Neuronal stem cell (in vitro differentiated cells): ENCODE results near the gene FHIP2A.
"Not testable (repeated sequence)": the region's sequence is repeated elsewhere in the genome, so short reads cannot be mapped to it uniquely, and the experiment has no call there.

Experiments used
- DNase-seq: peaks from one replicate; pipeline ENCODE4 v3.0.0-alpha.2; 2013; ENCODE audit warnings: low spot score
- H2AFZ ChIP-seq: one replicate; pipeline ENCODE4 v1.6.1; 2013; ENCODE audit warnings: mild to moderate bottlenecking, low read length, inconsistent platforms
- H2AK5ac ChIP-seq: 2 replicates; pipeline ENCODE4 v1.6.1; 2013; ENCODE audit warnings: low read depth, mild to moderate bottlenecking, inconsistent platforms, low read length, moderate library complexity, mixed read lengths
- H2BK120ac ChIP-seq: 2 replicates; pipeline ENCODE4 v1.6.1; 2013; ENCODE audit warnings: low read depth, mild to moderate bottlenecking, inconsistent platforms, low read length, moderate library complexity, mixed read lengths
- H2BK12ac ChIP-seq: one replicate; pipeline ENCODE4 v1.6.1; 2013; ENCODE audit warnings: low read length, inconsistent platforms
- H2BK15ac ChIP-seq: 2 replicates; pipeline ENCODE4 v1.6.1; 2013; ENCODE audit warnings: mild to moderate bottlenecking, low read length, inconsistent platforms, mixed read lengths
- H2BK5ac ChIP-seq: one replicate; pipeline ENCODE4 v1.6.1; 2013; ENCODE audit warnings: inconsistent platforms, mild to moderate bottlenecking, low read length, moderate library complexity
- H3K14ac ChIP-seq: one replicate; pipeline ENCODE4 v1.6.1; 2013; ENCODE audit warnings: low read length, inconsistent platforms
- H3K18ac ChIP-seq: 2 replicates; pipeline ENCODE4 v1.6.1; 2013; ENCODE audit warnings: low read length, inconsistent platforms
- H3K23ac ChIP-seq: 2 replicates; pipeline ENCODE4 v1.6.1; 2013; ENCODE audit warnings: low read depth, mild to moderate bottlenecking, mixed read lengths, low read length, inconsistent platforms; ENCODE audit not compliant: poor library complexity
- H3K27ac ChIP-seq: replicated peaks from 3 replicates; pipeline ENCODE4 v1.5.1; 2013; ENCODE audit warnings: low read length, inconsistent platforms
- H3K27me3 ChIP-seq, 3 experiments: 2 replicates each; pipeline ENCODE4 v1.6.1; 2013; ENCODE audit warnings: low read length in 3 of 3, mild to moderate bottlenecking in 2 of 3, inconsistent platforms in 1 of 3, low read depth in 1 of 3, mixed read lengths in 1 of 3, moderate library complexity in 1 of 3; ENCODE audit not compliant: control insufficient read depth in 3 of 3, insufficient read depth in 3 of 3
- H3K36me3 ChIP-seq, 2 donors: replicated peaks in 1 of 2; 2 replicates each; pipeline ENCODE4 v1.6.1; 2013; ENCODE audit warnings: low read length in 2 of 2; ENCODE audit not compliant: control insufficient read depth in 2 of 2, insufficient read depth in 2 of 2
- H3K4ac ChIP-seq: 2 replicates; pipeline ENCODE4 v1.6.1; 2013; ENCODE audit warnings: inconsistent platforms, mild to moderate bottlenecking, low read length, moderate library complexity
- H3K4me1 ChIP-seq, 2 donors: 1 replicate in 1 of 2; 2 replicates in 1 of 2; pipeline ENCODE4 v1.6.1; 2013; ENCODE audit warnings: low read length in 2 of 2, low read depth in 1 of 2; ENCODE audit not compliant: control insufficient read depth in 2 of 2, insufficient read depth in 1 of 2
- H3K4me2 ChIP-seq: one replicate; pipeline ENCODE4 v1.6.1; 2013; ENCODE audit warnings: mild to moderate bottlenecking, low read length, inconsistent platforms; ENCODE audit not compliant: insufficient read depth, poor library complexity, severe bottlenecking
- H3K4me3 ChIP-seq, 2 donors: 2 replicates each; pipeline ENCODE4 v1.5.1; 2013; ENCODE audit warnings: low read length in 2 of 2, mild to moderate bottlenecking in 2 of 2, inconsistent platforms in 1 of 2, moderate library complexity in 1 of 2
- H3K79me1 ChIP-seq: one replicate; pipeline ENCODE4 v1.6.1; 2013; ENCODE audit warnings: low read depth, mild to moderate bottlenecking, inconsistent platforms, low read length, moderate library complexity
- H3K9ac ChIP-seq: one replicate; pipeline ENCODE4 v1.6.1; 2013; ENCODE audit warnings: mild to moderate bottlenecking, low read depth, low read length, inconsistent platforms; ENCODE audit not compliant: poor library complexity
- H3K9me3 ChIP-seq, 2 donors: replicated peaks in 1 of 2; 2 replicates each; pipeline versions ENCODE3 to v1.6.1; 2013; ENCODE audit warnings: low read length in 2 of 2, mild to moderate bottlenecking in 2 of 2, inconsistent platforms in 1 of 2, low read depth in 1 of 2, mixed read lengths in 1 of 2, moderate library complexity in 1 of 2; ENCODE audit not compliant: control insufficient read depth in 2 of 2, insufficient read depth in 1 of 2
- H4K8ac ChIP-seq: one replicate; pipeline ENCODE4 v1.6.1; 2013; ENCODE audit warnings: low read depth, mild to moderate bottlenecking, inconsistent platforms, low read length, moderate library complexity
- H4K91ac ChIP-seq: one replicate; pipeline ENCODE4 v1.6.1; 2013; ENCODE audit warnings: low read length, low read depth, mild to moderate bottlenecking, inconsistent platforms; ENCODE audit not compliant: poor library complexity
- WGBS, 2 donors: extraction: QIAGEN DNeasy Blood & Tissue Kit; methylation state at CpG; one replicate each; pipeline ENCODE4 v1.1.7; 2013; ENCODE audit warnings: missing lambda C conversion rate in 2 of 2, mixed read lengths in 1 of 2; ENCODE audit not compliant: insufficient read length in 2 of 2, insufficient replicate concordance in 1 of 2; ENCODE audit errors: extremely low coverage in 2 of 2; 5-methylcytosine and 5-hydroxymethylcytosine counted together

The FHIP2A gene

GRCh38 chr10:114856544-114857287 lies 35.1 kb downstream of the FHIP2A start:
- Histone ChIP-seq H3K9me3 (no peaks in the 10 kb centered on the region), H2AK5ac (no peak overlapping the region), H2BK120ac (no peak overlapping the region), H3K4ac (no peak overlapping the region), H3K23ac (no peak overlapping the region), H3K4me3 (no peak overlapping the region), H2BK5ac (no peak overlapping the region), H3K27ac (no peak overlapping the region), H3K14ac (no peak overlapping the region), H4K91ac (no peak overlapping the region), H2BK15ac (no peak overlapping the region), H4K8ac (no peak overlapping the region), H3K4me1 (no peaks in the 10 kb centered on the region), H3K4me2 (no peak overlapping the region), H3K18ac (no peak overlapping the region), H2AFZ (no peak overlapping the region), H2BK12ac (no peak overlapping the region), H3K27me3 (no peaks in the 10 kb centered on the region), H3K36me3 (peaks cover 10 to 92% of the 10 kb centered on the region in 2 donors), H3K9ac (no peak overlapping the region), H3K79me1 (no peaks in the 10 kb centered on the region)
- no CpG with 5 or more reads among the region's 9 CpGs for WGBS, 2 donors
- DNase-seq, result no peak

GRCh38 chr10:114857288-114857565 lies 35.6 kb downstream of the FHIP2A start:
- H3K27ac ChIP-seq, result not testable (repeated sequence)

GRCh38 chr10:114857922-114858629 lies 36.5 kb downstream of the FHIP2A start:
- H3K4ac ChIP-seq, result no peak overlapping the region
- no peak overlapping the region for H2BK12ac ChIP-seq
- no peak overlapping the region for H3K4me3 ChIP-seq
- peaks cover 10 to 94% of the 10 kb centered on the region in 2 donors for H3K36me3 ChIP-seq
- H3K79me1 ChIP-seq, result no peaks in the 10 kb centered on the region
- H3K4me1 ChIP-seq, result no peaks in the 10 kb centered on the region
- H2BK15ac ChIP-seq, result no peak overlapping the region
- H2AFZ ChIP-seq, result no peak overlapping the region
- no peak overlapping the region for H2BK5ac ChIP-seq
- H3K23ac ChIP-seq, result no peak overlapping the region
- no peak overlapping the region for H3K14ac ChIP-seq
- no peak overlapping the region for H3K27ac ChIP-seq
- no peak for DNase-seq
- no peak overlapping the region for H3K9ac ChIP-seq
- no peaks in the 10 kb centered on the region for H3K27me3 ChIP-seq
- H3K9me3 ChIP-seq, result no peaks in the 10 kb centered on the region
- H2BK120ac ChIP-seq, result no peak overlapping the region
- no peak overlapping the region for H3K18ac ChIP-seq
- no peak overlapping the region for H4K91ac ChIP-seq
- H3K4me2 ChIP-seq, result no peak overlapping the region
- H4K8ac ChIP-seq, result no peak overlapping the region
- WGBS, 2 donors, result no CpG with 5 or more reads among the region's 2 CpGs
- no peak overlapping the region for H2AK5ac ChIP-seq

More at GRCh38 chr10:114857288-114857565, 35.6 kb downstream of the FHIP2A start:
- H3K18ac ChIP-seq, H3K4me3 ChIP-seq, H3K9ac ChIP-seq, H2AFZ ChIP-seq, H3K79me1 ChIP-seq, H2BK12ac ChIP-seq, H2BK120ac ChIP-seq, H3K14ac ChIP-seq, H3K4me2 ChIP-seq, H3K23ac ChIP-seq, H2AK5ac ChIP-seq, H4K8ac ChIP-seq, H3K27me3 ChIP-seq, DNase-seq, H4K91ac ChIP-seq, H3K4ac ChIP-seq, H3K9me3 ChIP-seq, H3K4me1 ChIP-seq, H2BK15ac ChIP-seq, H2BK5ac ChIP-seq: not testable (repeated sequence)
- H3K36me3 ChIP-seq, result peaks cover 10 to 94% of the 10 kb centered on the region in 2 donors
- WGBS, 2 donors, result no CpG with 5 or more reads among the region's 8 CpGs

GRCh38 chr10:114859222-114859621 lies 37.6 kb downstream of the FHIP2A start:
- DNase-seq, result no peak
- Histone ChIP-seq H3K36me3 (peaks cover 10 to 97% of the 10 kb centered on the region in 2 donors), H4K91ac (no peak overlapping the region)

More at GRCh38 chr10:114859222-114859621, 37.6 kb downstream of the FHIP2A start:
- no peak overlapping the region for H4K8ac ChIP-seq
- H3K23ac ChIP-seq, result no peak overlapping the region
- no peak overlapping the region for H3K4ac ChIP-seq
- no peak overlapping the region for H2BK120ac ChIP-seq
- no peak overlapping the region for H2BK12ac ChIP-seq
- no peak overlapping the region for H3K4me3 ChIP-seq
- no peak overlapping the region for H3K18ac ChIP-seq
- WGBS, 2 donors, result no CpG with 5 or more reads among the region's 7 CpGs
- no peaks in the 10 kb centered on the region for H3K79me1 ChIP-seq
- H2BK15ac ChIP-seq, result no peak overlapping the region
- no peak overlapping the region for H3K27ac ChIP-seq
- H3K9ac ChIP-seq, result no peak overlapping the region
- H3K4me1 ChIP-seq, result no peaks in the 10 kb centered on the region
- H3K14ac ChIP-seq, result no peak overlapping the region
- H3K4me2 ChIP-seq, result no peak overlapping the region
- no peak overlapping the region for H2BK5ac ChIP-seq
- H2AFZ ChIP-seq, result no peak overlapping the region
- H2AK5ac ChIP-seq, result no peak overlapping the region
- H3K9me3 ChIP-seq, result no peaks in the 10 kb centered on the region
- no peaks in the 10 kb centered on the region for H3K27me3 ChIP-seq
